ENCODE results near the gene PFKFB4.
A peak's percentile ranks its signal among the peaks of the same experiment; 100 is the strongest.

PFKFB4 gene

DNA sequence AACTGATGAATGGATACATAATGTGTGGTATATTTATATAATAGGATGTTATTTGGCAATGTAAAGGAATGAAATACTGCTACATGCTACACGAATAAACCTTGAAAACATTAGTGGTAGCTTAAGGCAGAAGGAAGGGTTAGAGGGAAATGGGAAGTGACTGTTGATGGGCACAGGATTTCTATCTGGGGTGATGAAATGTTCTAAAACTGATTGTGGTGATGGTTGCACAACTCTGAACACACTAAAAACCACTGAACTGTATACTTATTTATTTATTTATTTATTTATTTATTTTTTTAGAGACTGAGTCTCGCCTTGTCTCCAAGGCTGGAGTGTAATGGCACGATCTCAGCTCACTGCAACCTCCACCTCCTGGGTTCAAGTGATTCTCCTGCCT is 27.8 kb downstream of the PFKFB4 start:
- DNase-seq: no peak

DNA sequence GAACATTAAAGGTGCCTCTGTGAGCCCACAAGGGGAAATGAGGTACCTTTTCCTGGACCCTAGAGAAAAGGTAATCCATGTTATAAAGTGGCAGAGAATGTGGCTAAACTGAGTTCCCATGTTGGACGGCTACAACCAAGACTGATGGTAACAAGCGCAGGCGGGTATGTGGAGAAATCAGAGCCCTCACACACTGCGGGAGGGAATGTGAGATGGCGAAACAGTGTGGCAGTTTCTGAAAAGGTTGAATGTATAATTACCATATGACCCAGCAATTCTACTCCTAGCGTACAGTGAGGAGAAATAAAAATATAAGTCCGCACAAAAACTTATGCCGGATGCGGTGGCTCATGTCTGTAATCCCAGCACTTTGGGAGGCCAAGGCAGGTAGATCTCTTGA is 28.6 kb downstream of the PFKFB4 start:
- DNase-seq: no peak

- DNase-seq: no peak
Measured at GRCh38 chr3:48524970-48525369, 31.6 kb downstream of the PFKFB4 start.

DNA sequence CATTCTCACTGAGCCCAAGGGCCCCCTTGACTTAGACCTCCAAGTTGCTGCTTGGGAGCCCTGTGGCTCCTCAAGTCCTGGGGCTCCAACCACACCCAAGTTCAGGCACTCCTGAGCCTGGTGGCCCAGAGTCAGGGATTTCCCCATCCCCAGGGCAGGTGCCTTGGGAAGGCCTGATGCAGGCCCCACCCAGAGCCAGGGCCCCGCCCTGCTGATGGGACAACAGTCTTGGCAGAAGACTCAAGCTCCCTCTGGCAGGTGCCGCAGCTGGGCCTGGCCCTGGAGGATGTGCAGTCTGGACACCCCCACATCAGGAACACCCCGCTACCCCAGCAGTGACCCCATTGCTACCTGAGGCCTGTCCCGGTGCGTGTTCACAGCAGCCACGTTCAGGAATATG is 35.0 kb downstream of the PFKFB4 start:
- no peak for DNase-seq

DNA sequence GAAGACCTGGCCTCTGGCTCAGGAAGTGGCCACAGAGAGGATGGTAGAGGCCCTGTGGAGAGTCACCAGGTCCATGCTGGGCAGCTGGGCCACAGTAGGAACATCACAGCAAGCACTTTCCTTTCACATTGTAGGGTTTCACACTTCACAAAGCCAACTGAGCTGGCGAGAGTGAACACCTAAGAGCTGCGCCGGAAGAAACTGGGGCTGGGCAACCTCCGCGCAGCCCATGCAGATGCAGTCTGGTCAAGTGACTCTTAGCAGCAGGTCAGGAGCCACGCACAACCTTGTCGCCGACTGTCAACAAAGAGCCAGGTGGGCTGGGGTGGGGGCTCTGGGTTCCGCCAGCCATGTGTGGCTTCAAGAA is 37.3 kb downstream of the PFKFB4 start:
- DNase-seq: no peak

DNA sequence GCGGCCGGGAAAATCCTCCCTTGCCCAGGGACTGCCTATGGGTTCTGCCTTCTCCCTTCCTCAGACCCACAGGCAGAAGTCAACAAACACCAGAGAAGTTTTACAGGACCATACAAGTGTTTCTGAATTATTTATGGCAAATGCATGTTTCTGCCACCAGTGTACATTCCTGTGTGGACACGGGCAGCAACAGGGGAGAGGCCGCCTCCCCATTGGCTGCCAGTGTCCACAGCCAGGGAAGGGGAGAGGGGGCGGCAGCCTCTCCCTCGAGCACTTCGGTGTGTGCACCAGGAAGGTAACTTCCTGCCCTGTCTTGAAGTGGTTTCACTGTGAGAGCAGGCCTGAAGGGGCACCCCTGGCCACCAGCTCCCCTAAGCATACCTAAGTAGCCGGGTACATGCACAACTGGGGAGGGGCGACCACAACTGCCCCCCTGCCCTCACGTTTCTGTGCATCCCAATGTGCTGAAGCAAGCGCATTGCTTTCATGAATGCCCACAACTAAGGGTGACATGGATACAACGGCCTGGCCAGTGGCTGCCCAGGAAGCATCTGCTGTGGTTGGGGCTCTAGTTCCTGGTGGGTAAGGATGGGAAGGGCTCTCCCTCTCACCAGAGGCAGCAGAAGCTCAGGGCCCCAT is 37.8 kb downstream of the PFKFB4 start:
- DNase-seq: no peak

- no peak for DNase-seq
Measured at GRCh38 chr3:48518069-48518468, 38.5 kb downstream of the PFKFB4 start.

DNA sequence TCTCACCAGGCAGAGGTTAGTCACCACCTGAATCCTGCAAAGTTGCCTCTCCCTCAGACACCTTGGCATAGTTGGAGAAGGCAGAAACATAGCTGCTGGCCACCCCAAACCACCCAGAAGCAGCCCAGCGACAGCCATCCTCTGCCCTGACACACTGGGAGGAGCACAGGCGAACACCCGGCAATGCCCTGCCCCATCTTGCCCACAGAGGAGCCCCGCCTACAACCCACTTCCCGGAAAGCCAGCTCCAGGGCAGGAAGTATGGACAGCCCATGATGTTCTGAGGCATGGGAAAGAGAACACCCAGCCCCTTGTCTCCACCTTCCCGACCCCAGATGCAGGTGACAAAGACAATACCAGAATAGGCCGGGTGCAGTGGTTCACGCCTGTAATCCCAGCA is 40.0 kb downstream of the PFKFB4 start:
- no peak for DNase-seq

- DNase-seq: no peak
Measured at GRCh38 chr3:48514431-48515227, 42.0 kb downstream of the PFKFB4 start.

- no peak for DNase-seq
Measured at GRCh38 chr3:48511551-48511950, 45.1 kb downstream of the PFKFB4 start.

DNA sequence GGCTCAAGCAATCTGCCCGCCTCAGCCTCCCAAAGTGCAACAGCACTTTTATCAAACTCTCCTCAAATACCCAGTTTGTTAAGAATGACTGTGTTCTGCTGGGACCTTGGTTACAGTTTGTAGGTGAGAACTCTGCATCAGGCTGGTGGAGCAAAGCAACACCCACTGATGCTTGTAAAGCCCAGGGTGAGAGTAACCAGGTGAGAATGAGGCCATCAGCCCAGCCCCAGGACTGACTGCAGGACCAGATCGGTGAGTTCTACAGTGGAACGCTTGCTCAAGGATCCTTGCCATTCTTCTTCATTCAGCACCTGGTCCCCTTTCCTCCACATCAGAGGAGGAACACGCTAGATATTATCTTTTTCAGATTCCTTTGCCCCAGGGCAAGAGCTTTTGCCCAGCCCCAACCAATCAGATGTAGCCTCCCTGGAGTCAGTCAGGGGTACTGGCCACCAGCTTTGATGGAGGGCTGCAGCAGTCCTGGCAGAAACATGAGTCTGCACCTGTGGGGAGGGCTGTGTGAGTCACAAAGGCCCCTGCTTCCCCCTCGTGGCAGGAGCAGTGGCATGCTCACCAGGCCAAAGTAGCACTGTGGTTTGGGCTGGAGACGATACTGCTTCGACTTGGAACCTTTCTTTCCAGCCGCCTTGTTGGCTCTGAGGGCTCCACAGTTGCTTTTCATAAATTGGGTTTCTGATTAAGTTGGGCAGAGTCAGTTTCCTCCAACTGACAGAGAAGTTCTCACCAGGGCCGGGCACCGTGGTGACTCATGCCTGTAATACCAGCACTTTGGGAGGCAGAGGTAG is 49.1 kb downstream of the PFKFB4 start:
- peak; percentile 71 for DNase-seq

GRCh38 chr3:48505968-48506504 is 50.6 kb downstream of the PFKFB4 start:
- DNase-seq: no peak

DNA sequence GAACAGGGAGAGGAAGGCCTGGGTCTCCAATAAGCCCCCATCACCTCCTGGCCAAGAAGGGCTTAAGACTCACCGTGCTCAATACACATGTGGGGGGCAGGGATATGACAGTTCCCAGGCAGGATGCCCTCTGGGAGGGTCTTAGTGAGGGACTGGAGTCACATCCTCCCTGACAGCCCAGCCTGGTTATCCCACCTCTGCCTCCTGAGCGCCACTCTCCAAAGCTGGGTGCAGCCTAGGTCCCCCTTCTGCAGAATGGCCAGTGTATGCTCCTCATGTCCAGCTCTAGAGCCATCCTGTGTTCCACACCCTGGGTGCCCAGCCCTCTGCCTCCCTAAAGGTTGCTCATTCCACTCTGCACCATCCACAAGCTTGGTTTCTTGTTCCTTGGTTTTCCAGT is 51.5 kb downstream of the PFKFB4 start:
- DNase-seq: no peak

DNA sequence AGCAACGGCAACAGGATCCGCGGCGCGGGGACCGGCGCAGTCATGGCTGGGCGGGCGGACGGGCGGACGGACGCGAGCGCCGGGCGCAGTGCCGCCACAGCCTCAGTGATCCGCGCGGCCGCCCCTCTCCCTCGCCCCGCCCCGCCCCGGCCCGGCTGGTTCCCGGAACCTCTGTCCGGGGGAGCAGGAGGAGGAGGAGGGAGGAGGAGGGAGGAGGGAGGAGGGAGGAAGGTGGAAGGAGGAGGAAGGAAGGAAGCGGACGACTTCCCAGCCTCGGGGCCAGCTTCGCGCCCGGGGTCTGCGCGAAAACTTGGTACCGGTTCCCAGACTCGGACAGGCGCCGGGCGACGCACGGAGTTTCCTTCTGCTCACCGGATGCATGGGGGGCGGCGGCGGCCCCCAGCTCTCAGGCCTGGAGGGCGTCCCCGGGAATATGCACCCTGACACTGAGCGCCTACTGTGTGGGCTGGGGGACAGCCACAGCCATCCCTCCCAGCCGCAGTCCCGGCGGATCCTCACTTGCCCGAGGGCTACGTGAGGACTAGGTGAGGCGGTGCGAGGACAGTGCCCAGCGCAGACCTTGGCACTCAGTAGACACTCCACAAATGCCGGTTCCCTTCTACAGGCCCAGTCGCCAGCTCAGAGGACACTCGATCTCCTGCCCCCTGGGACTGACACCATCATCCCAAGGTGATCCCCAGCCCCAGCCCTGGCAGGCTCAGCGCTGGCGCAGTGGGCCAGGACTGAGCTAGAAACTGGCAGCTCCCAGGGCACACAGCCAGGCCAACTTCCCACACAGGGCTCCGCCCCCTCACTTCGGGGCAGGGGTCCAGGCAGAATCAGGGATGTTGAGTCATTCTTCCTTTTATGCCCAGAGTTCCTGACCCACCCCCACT is 52.3 kb downstream of the PFKFB4 start, which contains the start of gene SHISA5:
SHISA5 (minus strand) TSS at position 124 of the 896 bp plus-strand sequence; CDS start at position 44, 80 bp downstream.
- DNase-seq: peak; percentile 60

DNA sequence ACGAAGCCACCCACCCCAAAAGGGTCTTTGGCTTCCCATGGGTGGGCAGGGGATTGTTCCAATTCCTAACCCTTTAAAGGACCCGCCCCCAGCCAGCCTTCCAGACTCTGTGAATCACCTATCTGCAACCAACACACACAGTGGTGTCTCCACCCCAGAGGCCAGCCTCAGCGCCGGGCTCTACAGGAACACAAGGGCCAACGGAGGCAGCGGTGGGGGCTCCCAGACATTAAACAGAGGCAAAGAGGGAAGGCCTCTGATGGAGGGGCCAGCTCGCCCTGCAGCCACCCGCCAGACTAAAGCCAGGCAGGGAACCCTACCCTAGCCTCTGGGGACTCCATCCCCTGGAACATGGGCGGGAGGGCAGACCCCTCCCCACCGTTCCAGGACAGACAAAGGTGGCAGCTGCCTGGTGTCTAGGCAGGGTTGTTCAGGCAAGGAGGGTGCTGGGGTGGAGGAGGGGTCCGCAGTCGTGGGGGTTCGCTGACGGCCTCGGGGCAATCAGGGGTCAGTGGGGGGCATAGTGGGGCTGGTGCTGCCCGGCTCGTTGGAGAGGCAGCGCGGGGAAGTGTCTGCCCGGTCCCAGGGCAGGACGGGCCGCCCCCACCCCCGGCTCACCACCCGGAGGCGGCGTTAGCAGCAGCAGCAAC is 53.1 kb downstream of the PFKFB4 start:
- no peak for DNase-seq

GRCh38 chr3:48502728-48503168 is 53.9 kb downstream of the PFKFB4 start:
- DNase-seq: no peak

DNA sequence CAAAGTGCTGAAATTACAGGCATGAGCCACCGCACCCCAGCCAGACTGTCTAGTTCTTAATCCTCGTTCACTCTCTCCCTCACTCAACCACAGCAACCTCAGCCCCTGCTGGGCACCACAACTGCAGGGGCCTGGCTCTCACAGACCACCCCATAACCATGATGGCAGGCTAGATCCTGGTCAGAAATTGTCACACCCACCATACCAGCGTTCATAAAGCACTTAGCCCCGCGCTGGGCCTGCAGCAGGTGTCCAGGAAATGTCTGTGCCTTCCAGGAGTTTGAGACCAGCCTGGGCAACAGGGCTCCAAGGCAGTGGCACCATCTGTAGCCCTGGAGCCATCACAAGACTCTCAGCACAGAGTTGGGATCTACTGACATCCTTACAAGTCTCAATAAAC is 54.5 kb downstream of the PFKFB4 start:
- no peak for DNase-seq

- DNase-seq: no peak
Measured at GRCh38 chr3:48501196-48501595, 55.4 kb downstream of the PFKFB4 start.

GRCh38 chr3:48500656-48501055 is 55.9 kb downstream of the PFKFB4 start:
- DNase-seq: no peak

DNA sequence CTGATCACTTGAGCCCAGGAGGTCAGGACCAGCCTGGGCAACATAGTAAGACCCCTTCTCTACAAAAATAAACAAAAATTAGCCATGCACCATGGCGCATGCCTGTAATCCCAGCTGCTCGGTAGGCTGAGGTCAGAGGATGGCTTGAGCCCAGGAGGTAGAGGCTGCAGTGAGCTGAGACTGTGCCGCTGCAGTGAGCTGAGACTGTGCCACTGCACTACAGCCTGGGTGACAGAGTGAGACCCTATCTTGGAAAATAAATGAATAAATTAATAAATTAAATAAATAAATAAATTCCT is 63.5 kb downstream of the PFKFB4 start:
- no peak for DNase-seq

- no peak for DNase-seq
Measured at GRCh38 chr3:48492461-48493202, 64.0 kb downstream of the PFKFB4 start.
